Adipose tissue (tissue), 3 donors: ENCODE data around the gene CAB39L. TPM values are rescaled to one million over a fixed set of nuclear protein-coding genes. Genes with fewer than 3 reads are reported as not detected.

Source experiments
- H3K27ac ChIP-seq: one replicate; pipeline ENCODE4 v1.5.1; 2013; ENCODE audit warnings: low read depth, low read length
- WGBS, 3 donors: extraction: QIAGEN DNeasy Blood & Tissue Kit; methylation state at CpG; one replicate each; pipeline ENCODE4 v1.1.7; 2013; 5-methylcytosine and 5-hydroxymethylcytosine counted together
- polyA plus RNA-seq, 3 donors: library from polyadenylated mRNA; stranded (reverse); fragments of 200-250 nt; gene quantifications; one replicate each; pipeline ENCODE4 v1.2.3, GENCODE V29; 2013
- donor health status: healthy with polysubstance abuse.
- donor health status: Bipolar disorder and iron deficiency.
- donor health status: healthy.

The CAB39L gene
- 10 to 100 TPM in 1 of 3 donors, 1 to 10 TPM in 2; 3.8 to 22.6 (median 6.1) TPM for polyA plus RNA-seq

DNA sequence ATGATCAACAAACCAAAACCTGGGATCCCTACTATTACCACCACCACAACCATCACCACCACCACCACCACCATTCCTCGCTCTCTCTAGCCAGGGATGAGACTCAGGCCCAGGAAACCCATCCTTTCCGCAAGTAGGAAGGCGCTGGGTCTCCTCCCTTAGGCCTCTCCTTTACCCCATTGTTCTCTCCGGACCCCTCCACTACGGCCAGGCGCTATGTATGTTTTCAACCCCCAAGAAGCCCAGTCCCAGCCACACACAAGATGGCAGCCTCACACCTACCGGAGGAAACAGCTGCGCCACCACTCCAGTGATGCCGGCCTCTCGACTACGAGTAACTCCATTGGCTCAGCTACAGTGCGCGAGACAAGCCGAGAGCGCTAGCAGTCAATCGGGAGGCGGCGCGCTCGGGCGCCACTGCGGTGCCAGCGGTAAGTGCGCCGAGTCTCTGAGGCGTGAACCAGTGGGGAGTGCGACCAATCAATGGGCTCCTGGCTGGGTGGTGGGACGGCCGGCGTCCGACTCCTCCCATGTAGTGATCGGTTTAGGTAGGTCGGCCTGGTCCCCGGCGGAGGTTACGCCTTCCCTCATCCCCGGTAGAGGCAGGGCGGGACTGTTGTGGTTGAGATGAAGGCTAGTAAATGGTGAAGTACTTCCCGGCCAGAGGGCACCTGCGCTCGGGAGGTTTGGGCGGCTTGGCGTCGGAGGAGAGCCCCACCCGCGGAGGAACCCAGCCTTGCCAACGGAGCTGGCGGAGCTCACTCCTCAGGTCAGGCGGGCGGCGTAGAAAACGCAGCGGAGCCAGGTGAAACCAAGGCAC lies at the start of gene CAB39L, which contains the start of gene SETDB2:
TSS of gene CAB39L (minus strand) at position 361 of the 820 bp plus-strand sequence. CDS start 61,154 bp downstream, outside the sequence.
TSS of gene SETDB2 (plus strand) at position 571 of the 820 bp plus-strand sequence. CDS start 7,620 bp downstream, outside the sequence.
- WGBS, 3 donors: 0% methylated on average over 53 of the region's 53 CpGs
- peak within 1 kb of the TSS; percentile 24 for H3K27ac ChIP-seq

- no peak overlapping the region for H3K27ac ChIP-seq
- 92 to 96% (median 94%) methylated on average over 2 of the region's 2 CpGs for WGBS, 3 donors
These were observed 44.7 kb upstream of the CAB39L start for GRCh38 chr13:49488563-49488962.

DNA sequence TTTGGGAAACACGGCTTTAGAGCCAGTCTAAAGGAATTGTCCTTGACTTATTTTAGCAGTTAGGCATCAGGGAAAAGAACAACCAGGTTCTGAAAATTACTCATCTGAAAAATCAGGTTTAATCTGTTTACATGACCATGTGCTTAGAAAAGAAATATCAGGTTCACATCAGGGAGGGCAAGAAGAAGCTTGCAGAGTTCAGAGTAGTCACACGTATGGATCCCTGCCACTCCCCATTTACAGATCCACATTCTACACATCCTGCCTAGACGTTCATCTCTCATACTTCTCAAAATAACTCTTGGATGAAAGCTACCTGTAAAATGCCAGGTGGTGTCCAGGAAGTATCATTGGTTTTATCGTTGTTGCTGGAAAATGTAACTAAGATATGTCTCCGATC lies 37.9 kb upstream of the CAB39L start:
- WGBS, 3 donors: 78 to 80% (median 78%) methylated on average over 5 of the region's 5 CpGs
- H3K27ac ChIP-seq: no peak overlapping the region

DNA sequence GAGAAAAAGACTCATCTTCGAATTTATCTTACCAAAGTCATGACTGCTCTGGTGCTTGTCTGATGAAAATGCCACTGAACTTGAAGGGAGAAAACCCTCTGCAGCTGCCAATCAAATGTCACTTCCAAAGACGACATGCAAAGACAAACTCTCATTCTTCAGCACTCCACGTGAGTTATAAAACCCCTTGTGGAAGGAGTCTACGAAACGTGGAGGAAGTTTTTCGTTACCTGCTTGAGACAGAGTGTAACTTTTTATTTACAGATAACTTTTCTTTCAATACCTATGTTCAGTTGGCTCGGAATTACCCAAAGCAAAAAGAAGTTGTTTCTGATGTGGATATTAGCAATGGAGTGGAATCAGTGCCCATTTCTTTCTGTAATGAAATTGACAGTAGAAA lies 32.7 kb upstream of the CAB39L start:
- 94% methylated on average over 7 of the region's 7 CpGs for WGBS, 3 donors
- no peak overlapping the region for H3K27ac ChIP-seq

DNA sequence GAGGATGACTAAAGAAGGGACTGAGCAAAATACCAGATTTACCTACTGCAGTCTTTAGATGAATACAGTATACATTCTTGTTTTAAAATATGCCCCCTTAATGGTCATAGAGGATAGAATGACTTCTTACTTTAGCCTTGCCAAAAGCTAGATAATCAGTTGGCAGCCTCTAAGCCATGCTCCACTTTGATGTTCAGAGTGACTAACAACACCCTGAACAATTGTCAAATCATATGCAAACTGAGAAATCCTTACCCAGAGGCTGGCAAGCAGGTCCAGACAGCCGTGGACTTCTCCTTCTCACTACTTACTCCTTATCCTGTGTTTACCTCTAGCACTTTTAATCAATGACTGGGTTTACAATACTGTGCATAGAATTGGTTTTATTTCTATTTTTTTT lies 28.3 kb upstream of the CAB39L start:
- H3K27ac ChIP-seq: no peak overlapping the region
- WGBS, 3 donors: 33 to 70% (median 54%) methylated on average over 1 of the region's 1 CpG

GRCh38 chr13:49466292-49466838 lies 22.5 kb upstream of the CAB39L start:
- WGBS, 3 donors: 39 to 95% (median 82%) methylated on average over 5 of the region's 5 CpGs

DNA sequence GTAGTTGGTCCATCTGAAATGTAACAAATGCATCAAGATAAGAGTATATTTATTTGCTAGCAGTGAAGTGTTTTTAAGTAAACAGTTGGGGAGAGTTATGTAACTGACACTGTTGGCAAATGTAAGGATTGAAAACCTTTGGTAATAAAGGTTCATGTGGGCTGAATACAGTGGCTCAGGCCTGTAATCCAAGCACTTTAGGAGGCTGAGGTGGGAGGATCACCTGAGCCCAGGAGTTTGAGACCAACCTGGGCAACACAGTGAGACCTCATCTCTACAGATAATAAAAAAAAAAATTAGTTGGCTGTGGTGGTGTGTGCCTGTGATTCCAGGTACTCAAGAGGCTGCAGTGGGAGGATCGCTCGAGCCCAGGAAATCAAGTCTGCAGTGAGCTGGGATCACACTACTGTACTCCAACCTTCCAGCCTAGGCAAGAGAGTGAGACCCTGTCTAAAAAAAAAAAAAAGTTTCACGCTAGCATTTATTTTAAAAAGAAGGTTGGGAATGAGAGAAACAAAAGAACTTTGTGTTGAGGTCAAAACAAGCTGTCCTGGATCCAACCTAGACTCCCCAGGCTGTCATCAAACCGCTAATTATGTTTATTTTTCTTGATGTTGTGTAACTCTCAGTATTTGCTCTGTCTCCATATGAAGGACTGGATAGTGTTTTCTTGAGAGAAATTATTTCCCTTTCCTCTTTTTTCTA lies 20.9 kb upstream of the CAB39L start:
- WGBS, 3 donors: 53 to 94% (median 81%) methylated on average over 4 of the region's 4 CpGs

More at GRCh38 chr13:49466292-49466838, 22.5 kb upstream of the CAB39L start:
- no peak overlapping the region for H3K27ac ChIP-seq

DNA sequence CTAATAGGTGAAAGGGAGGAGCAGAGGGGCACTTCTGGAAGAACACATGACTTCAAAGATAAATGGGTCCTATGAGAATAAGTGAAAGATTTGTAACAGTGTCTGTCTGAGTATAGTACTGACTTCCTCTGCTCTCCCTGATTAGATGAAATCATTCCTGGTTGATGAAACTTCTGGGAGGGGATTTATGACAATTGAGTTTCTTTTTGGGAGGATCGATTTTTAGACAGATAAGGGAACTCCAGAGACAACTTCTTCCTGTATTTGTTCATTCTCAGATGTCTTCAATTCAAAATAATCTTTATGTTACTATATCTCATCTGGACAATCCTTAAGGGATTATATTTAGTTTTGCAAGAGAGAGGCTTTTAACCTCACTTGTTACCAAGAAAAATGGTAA lies 20.2 kb upstream of the CAB39L start:
- 66 to 97% (median 82%) methylated on average over 1 of the region's 1 CpG for WGBS, 3 donors
- no peak overlapping the region for H3K27ac ChIP-seq

More for the DNA sequence above, 20.9 kb upstream of the CAB39L start:
- H3K27ac ChIP-seq: no peak overlapping the region

DNA sequence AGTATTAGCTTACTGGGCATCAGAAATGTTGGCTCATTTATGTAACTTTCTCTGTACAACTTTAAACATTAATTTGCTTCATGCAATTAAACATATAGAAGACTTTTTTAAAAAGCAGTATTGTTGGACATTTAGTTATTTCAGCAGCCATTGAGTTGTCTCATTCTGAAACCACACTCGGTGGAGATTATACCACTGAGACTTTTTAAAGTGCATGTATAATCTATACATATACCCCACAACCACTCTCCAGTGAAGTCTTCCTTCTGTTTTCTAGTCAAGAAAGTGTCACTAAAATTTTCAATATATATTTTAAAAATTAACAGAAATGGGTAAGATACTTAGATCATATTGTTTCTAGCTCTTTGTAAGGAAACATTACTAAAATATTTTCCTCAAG lies 15.7 kb upstream of the CAB39L start:
- H3K27ac ChIP-seq: no peak overlapping the region

DNA sequence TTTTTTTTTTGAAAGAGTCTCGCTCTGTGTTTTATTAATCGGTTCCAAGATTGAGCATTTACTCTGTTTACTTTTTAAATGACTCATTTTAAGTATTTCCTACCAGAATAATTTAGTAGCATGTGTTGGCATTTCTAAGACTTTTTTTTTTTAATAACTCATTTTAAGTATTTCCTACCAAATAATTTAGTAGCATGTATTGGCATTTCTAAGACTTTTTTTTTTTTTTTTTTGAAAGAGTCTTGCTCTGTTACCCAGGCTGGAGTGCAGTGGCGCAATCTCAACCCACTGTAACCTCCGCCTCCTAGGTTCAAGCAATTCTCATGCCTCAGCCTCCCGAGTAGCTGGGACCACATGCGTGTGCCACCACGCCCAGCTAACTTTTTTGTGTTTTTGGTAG lies 13.4 kb upstream of the CAB39L start:
- 71 to 88% (median 82%) methylated on average over 7 of the region's 7 CpGs for whole genome bisulfite sequencing, 3 donors
- no peak overlapping the region for H3K27ac ChIP-seq

More for the DNA sequence above, 15.7 kb upstream of the CAB39L start:
- 88 to 96% (median 93%) methylated on average over 1 of the region's 1 CpG for WGBS, 3 donors

- WGBS, 3 donors: 93 to 97% (median 97%) methylated on average over 1 of the region's 1 CpG
- no peak overlapping the region for H3K27ac ChIP-seq
These were observed 12.3 kb upstream of the CAB39L start for GRCh38 chr13:49456156-49456555.

DNA sequence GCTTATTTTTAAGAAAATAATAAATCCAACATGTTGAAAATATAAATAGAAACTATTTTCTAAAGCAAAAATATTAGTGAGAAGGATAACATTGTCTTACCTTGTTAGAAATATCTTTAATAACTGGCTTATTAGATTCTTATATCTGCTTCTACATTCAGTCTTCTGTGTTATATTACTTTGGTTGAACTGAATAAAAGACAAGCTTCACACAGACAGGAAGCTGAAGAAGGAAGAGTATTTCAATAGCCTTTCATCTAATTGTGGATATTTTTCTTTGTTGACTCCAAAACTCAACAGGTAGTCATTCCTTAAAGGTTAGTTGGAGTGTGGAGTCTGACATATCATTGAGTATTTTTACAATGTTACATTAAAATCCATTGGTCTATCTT lies 11.1 kb upstream of the CAB39L start:
- H3K27ac ChIP-seq: no peak overlapping the region

DNA sequence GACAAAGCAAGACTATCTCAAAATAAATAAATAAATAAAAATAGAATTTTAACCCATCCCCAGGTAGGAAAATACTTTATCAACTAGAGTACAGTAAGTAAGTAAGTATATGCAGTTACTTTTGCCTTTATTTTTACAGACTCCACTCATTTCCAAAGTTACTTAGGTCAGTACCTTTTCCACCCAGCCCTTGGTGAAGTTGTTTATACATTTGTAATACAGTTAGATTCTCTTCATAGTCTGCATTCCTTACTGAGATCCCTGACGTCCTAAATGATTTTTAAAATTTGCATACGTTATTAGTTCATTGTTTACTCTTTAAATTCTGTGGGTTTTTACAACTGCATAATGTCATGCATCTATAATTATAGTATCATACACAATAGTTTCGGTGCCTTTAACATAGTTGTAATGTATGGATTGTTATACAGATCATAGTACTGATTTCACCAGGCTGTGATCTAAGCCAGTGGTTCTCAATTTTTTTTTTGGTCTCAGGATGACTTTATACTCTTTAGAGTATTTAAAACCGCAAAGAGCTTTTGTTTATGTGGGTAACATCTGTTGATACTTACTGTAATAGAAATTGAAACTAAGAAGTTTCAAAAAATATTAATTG lies 10.6 kb upstream of the CAB39L start:
- H3K27ac ChIP-seq: no peak overlapping the region
- WGBS, 3 donors: 60 to 83% (median 69%) methylated on average over 4 of the region's 4 CpGs

DNA sequence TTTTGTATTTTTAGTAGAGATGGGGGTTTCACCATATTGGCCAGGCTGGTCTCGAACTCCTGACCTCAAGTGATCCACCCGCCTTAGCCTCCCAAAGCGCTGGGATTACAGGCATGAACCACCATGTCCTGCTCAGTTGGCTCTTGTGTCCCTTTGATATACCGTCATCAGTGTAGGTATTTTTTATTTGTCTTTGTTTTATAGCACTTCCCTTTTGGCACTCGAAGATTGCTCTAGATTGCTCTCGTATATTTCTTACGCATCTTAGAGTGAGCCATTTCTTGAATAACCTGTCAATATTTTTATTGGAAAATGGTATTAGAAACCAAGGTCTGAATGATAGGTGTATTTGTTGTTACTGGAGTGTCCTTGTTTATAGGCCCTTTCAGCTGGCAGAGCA lies 9.6 kb upstream of the CAB39L start:
- WGBS, 3 donors: 96 to 100% (median 98%) methylated on average over 7 of the region's 7 CpGs
- H3K27ac ChIP-seq: no peak overlapping the region

DNA sequence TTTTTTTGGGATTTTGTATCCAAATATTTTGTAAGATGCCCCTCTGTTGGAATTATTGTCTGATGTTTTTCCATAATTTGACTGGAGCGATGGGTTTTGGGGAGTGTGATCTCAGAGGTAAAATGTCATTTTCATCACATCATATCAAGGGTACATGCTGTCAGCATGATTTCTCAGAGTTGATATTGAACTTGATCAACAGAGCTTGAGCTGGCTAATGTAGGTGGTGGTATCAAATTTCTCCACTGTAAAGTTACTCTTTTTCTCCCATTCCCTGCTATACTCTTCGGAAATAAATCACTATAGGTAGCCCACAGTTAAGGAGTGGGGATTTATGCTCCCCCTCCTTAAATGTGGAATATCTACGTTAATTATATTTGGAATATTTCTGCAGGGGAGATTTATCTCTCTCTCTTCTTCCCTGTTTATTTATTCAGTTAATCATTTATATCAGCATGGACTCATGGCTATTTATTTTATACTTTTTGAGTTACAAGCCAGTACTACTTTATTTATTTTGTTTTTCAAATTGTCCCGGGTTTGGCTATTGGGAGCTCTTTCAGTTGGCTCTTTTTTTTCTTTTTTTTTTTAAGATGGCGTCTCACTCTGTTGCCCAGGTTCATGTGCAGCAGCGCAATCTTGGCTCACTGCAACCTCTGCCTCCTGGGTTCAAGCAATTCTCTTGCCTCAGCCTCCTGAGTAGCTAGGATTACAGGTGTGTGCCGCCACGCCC lies 9.0 kb upstream of the CAB39L start:
- no peak overlapping the region for H3K27ac ChIP-seq
- 81 to 97% (median 96%) methylated on average over 8 of the region's 8 CpGs for WGBS, 3 donors

DNA sequence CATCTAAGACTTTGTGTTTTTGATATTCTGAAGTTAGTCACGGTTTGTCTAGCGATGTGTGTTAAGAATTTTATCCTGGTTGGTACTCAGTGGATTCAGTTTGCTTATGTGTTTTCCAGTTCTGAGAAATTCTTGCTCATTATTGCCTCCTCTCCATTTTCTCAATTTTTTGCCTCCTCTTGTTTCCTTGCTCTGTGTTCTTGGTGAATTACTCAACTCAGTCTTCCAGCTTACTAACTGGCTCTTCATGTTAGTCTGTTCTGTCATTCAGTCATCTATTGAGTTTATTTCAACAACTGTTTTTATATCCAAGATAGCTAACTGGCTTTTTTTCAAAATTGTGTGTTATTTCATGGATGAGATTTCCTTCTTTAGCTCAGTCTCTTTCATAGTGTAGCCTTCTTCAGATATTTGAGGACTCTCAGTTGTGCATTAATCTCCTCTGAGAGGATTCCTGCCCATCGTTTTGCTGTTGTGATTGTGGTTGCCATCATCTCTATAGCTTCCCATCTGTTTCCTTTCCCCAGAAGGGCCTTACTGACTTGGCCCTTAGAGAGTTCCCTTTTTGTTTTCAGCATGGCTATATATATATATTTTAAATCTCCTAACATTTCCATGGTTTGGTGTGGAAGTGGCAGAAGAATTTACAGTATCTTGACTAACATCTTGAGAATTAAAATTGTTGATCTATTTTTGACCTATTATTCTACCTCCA lies 6.4 kb upstream of the CAB39L start:
- WGBS, 3 donors: 73 to 85% (median 75%) methylated on average over 3 of the region's 3 CpGs
- H3K27ac ChIP-seq: no peak overlapping the region

- WGBS, 3 donors: 86 to 96% (median 95%) methylated on average over 2 of the region's 2 CpGs
- H3K27ac ChIP-seq: no peak overlapping the region
These were observed 4.9 kb upstream of the CAB39L start for GRCh38 chr13:49448753-49449152.

GRCh38 chr13:49446473-49446872 lies 2.6 kb upstream of the CAB39L start:
- H3K27ac ChIP-seq: no peak overlapping the region
